Progenitor cell of endocrine pancreas (in vitro differentiated cells): Measurements from ENCODE around the gene LCTL. TPM values are rescaled to one million over a fixed set of nuclear protein-coding genes. Genes with fewer than 3 reads are reported as not detected.

Experiments
- DNase-seq: peaks from one replicate; pipeline ENCODE4 v3.0.0; 2021; ENCODE audit warnings: low spot score; ENCODE audit not compliant: unreplicated experiment
- H3K27ac Mint-ChIP-seq: 2 replicates; pipeline ENCODE4 v1.8.0; 2021; ENCODE audit warnings: mild to moderate bottlenecking, moderate library complexity, mixed read lengths
- H3K27me3 Mint-ChIP-seq: 2 replicates; pipeline ENCODE4 v1.8.0; 2021; ENCODE audit warnings: mixed read lengths
- H3K36me3 Mint-ChIP-seq: 2 replicates; pipeline ENCODE4 v1.8.0; 2022; ENCODE audit warnings: mixed read lengths; ENCODE audit not compliant: insufficient read depth
- H3K4me1 Mint-ChIP-seq: 2 replicates; pipeline ENCODE4 v1.8.0; 2021; ENCODE audit warnings: low read depth, mixed read lengths
- H3K4me3 Mint-ChIP-seq: 2 replicates; pipeline ENCODE4 v1.8.0; 2021; ENCODE audit warnings: low read depth, mild to moderate bottlenecking, moderate library complexity, mixed read lengths
- H3K9me3 Mint-ChIP-seq: 2 replicates; pipeline ENCODE4 v1.8.0; 2021; ENCODE audit warnings: low read depth, mixed read lengths
- CTCF ChIP-seq: fragments of 200-600 bp; sonication (generic); IDR thresholded peaks from one replicate; pipeline ENCODE4 v1.5.0; 2021; ENCODE audit warnings: antibody characterized with exemption, mild to moderate bottlenecking; ENCODE audit not compliant: unreplicated experiment
- total RNA-seq: library from RNA; stranded (reverse); gene quantifications from 2 replicates; pipeline ENCODE4 v1.2.1, GENCODE V29; 2021

Gene LCTL
- total RNA-seq, 1 donor from 2014 or later, result 1.5 TPM

DNA sequence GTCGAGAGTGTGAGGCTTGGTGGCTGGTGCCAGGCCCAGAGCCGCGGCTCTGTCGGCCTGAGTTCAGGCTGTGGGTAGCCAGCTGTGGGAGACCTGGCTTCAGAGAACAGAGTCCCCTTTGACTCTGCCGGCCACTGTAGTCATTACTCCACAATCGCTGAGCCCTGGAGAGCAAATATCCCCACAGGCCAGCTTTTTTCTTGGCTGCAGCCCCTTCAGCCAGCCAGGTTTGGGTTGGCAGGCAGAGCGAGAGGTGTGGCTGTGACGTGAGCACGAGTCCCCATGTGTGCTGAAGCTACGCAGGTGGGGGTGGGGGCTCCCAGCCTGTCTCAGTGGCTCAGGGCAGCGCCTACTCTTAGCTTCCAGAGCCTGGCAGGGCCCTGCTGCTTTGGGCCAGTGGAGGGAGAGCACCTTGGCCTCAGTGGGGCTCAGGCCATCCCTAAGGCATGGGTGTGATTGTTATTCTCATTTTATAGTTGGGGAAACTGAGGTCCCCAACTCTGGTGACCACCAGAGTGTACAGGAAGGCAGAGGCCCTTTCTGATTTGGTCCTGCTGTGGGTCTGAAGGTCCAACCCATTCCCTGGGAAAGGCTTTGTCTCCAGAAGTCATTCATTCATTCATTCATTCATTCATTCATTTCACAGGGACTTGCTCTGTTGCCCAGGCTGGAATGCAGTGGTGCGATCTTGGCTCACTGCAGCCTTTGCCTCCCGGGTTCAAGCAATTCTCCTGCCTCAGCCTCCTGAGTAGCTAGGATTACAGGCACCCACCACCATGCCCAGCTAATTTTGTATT, 45.7 kb upstream of the LCTL start:
- TF ChIP-seq CTCF, result peak; percentile 15
- H3K4me3 Mint-ChIP-seq, result no peak overlapping the region
- DNase-seq, result peak; percentile 52
- H3K27me3 Mint-ChIP-seq, result peaks cover 2% of the 10 kb centered on the region
- H3K4me1 Mint-ChIP-seq, result peaks cover 5% of the 10 kb centered on the region
- H3K36me3 Mint-ChIP-seq, result no peaks in the 10 kb centered on the region
- H3K9me3 Mint-ChIP-seq, result no peaks in the 10 kb centered on the region
- peak overlapping the region; percentile 88 for H3K27ac Mint-ChIP-seq

GRCh38 chr15:66609876-66610275, 44.1 kb upstream of the LCTL start:
- Mint-ChIP-seq H3K27me3 (peaks cover 2% of the 10 kb centered on the region), H3K4me3 (no peak overlapping the region), H3K27ac (no peak overlapping the region), H3K9me3 (no peaks in the 10 kb centered on the region), H3K36me3 (no peaks in the 10 kb centered on the region), H3K4me1 (peaks cover 5% of the 10 kb centered on the region)
- no peak for DNase-seq
- TF ChIP-seq CTCF, result no peak

DNA sequence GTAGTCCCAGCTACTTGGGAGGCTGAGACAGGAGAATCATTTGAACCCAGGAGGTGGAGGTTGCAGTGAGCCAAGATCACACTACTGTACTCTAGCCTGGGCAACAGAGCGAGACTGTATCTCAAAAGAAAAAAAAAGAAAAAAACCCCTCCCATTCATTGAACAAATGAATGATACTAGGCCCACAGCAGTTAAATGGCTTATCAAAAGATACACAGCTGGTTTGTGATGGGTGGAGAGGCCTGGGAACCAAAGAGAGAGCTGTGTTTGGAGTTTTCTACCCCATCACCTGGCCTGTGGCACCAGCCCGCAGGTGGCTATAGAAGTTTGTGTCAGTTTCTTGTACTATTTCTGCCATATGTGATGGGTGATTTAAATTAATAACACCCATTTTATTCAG, 43.1 kb upstream of the LCTL start:
- Mint-ChIP-seq H3K4me1 (peaks cover 5% of the 10 kb centered on the region), H3K4me3 (no peak overlapping the region), H3K9me3 (no peaks in the 10 kb centered on the region), H3K27ac (no peak overlapping the region), H3K27me3 (peaks cover 2% of the 10 kb centered on the region), H3K36me3 (no peaks in the 10 kb centered on the region)
- no peak for TF ChIP-seq CTCF
- no peak for DNase-seq

GRCh38 chr15:66608159-66608558, 42.4 kb upstream of the LCTL start:
- TF ChIP-seq CTCF, result no peak
- Mint-ChIP-seq H3K9me3 (no peaks in the 10 kb centered on the region), H3K4me1 (peaks cover 5% of the 10 kb centered on the region), H3K27me3 (peaks cover 2% of the 10 kb centered on the region), H3K27ac (no peak overlapping the region), H3K4me3 (no peak overlapping the region), H3K36me3 (no peaks in the 10 kb centered on the region)
- no peak for DNase-seq

- H3K27ac Mint-ChIP-seq, result no peak overlapping the region
- H3K27me3 Mint-ChIP-seq, result peaks cover 21% of the 10 kb centered on the region
- no peaks in the 10 kb centered on the region for H3K9me3 Mint-ChIP-seq
- no peaks in the 10 kb centered on the region for H3K36me3 Mint-ChIP-seq
- no peak overlapping the region for H3K4me3 Mint-ChIP-seq
- TF ChIP-seq CTCF, result peak; percentile 94
- peak; percentile 61 for DNase-seq
- H3K4me1 Mint-ChIP-seq, result no peaks in the 10 kb centered on the region
Measured at GRCh38 chr15:66603301-66604179, 37.7 kb upstream of the LCTL start.
